WTC11 (cell line): Measurements from ENCODE around the gene ODAPH.

Source experiments
- ATF2 ChIP-seq: sonication (generic); formaldehyde crosslinking; IDR thresholded peaks from 2 replicates; pipeline ENCODE4 v1.8.1; 2022; ENCODE audit warnings: low read depth, missing genetic modification reagents, borderline replicate concordance
- CTCF ChIP-seq: fragments of 200-600 bp; IDR thresholded peaks from 2 replicates; pipeline ENCODE4 v1.8.0; 2022; ENCODE audit warnings: antibody characterized with exemption
- ESRRA ChIP-seq: sonication (generic); formaldehyde crosslinking; IDR thresholded peaks from 2 replicates; pipeline ENCODE4 v1.8.1; 2022; ENCODE audit warnings: mild to moderate bottlenecking, missing genetic modification reagents, borderline replicate concordance
- OVOL2 ChIP-seq: fragments of 250-450 bp; sonication (Bioruptor Pico); IDR thresholded peaks from 2 replicates; pipeline ENCODE4 v1.9.0; 2021; ENCODE audit warnings: mild to moderate bottlenecking, borderline replicate concordance

GRCh38 chr4:75557696-75558095, 1.8 kb downstream of the ODAPH start:
- TF ChIP-seq CTCF (no peak), ESRRA (CRISPR knock-in tag) (no peak), ATF2 (CRISPR knock-in tag) (no peak), OVOL2 (no peak)
